NCI-H2196 (cell line): Measurements from ENCODE around the gene NELFA.
"Not testable (repeated sequence)": the region's sequence is repeated elsewhere in the genome, so short reads cannot be mapped to it uniquely, and the experiment has no call there.

Source experiments
- DNase-seq: peaks from one replicate; lab custom pipeline; 2025; ENCODE audit not compliant: unreplicated experiment; lab: John Stamatoyannopoulos, UW

The NELFA gene

GRCh38 chr4:1994938-1995337, 13.8 kb downstream of the NELFA start:
- DNase-seq, result no peak

- DNase-seq, result not testable (repeated sequence)
Observed at GRCh38 chr4:1993718-1994516, 14.9 kb downstream of the NELFA start.

- DNase-seq, result no peak
Observed at GRCh38 chr4:1993169-1993516, 15.6 kb downstream of the NELFA start.

- DNase-seq, result no peak
Observed at GRCh38 chr4:1992468-1993168, 16.2 kb downstream of the NELFA start.

GRCh38 chr4:1991596-1992434, 17.0 kb downstream of the NELFA start:
- no peak for DNase-seq

- no peak for DNase-seq
Observed at GRCh38 chr4:1991087-1991486, 17.7 kb downstream of the NELFA start.

- DNase-seq, result no peak
Observed at GRCh38 chr4:1990676-1991075, 18.1 kb downstream of the NELFA start.

GRCh38 chr4:1990348-1990645, 18.5 kb downstream of the NELFA start:
- no peak for DNase-seq

GRCh38 chr4:1989533-1990347, 19.0 kb downstream of the NELFA start:
- no peak for DNase-seq

- DNase-seq, result no peak
Observed at GRCh38 chr4:1988327-1988724, 20.4 kb downstream of the NELFA start.

GRCh38 chr4:1987721-1988326, 20.9 kb downstream of the NELFA start:
- DNase-seq, result no peak

- no peak for DNase-seq
Observed at GRCh38 chr4:1987296-1987695, 21.5 kb downstream of the NELFA start.

GRCh38 chr4:1986578-1987210, 22.1 kb downstream of the NELFA start:
- no peak for DNase-seq

- DNase-seq, result no peak
Observed at GRCh38 chr4:1985780-1986577, 22.8 kb downstream of the NELFA start.

- DNase-seq, result no peak
Observed at GRCh38 chr4:1985294-1985693, 23.5 kb downstream of the NELFA start.

GRCh38 chr4:1984406-1985191, 24.2 kb downstream of the NELFA start:
- DNase-seq, result no peak

- no peak for DNase-seq
Observed at GRCh38 chr4:1983846-1984405, 24.8 kb downstream of the NELFA start.
